GM12878 (cell line): ENCODE data around the gene N4BP2L2. TPM values are rescaled to one million over a fixed set of nuclear protein-coding genes. Genes with fewer than 3 reads are reported as not detected.

Source experiments
- ATAC-seq: fragments of 200-7000 bp; cut with Tn5 transposase; 3 replicates; pipeline ENCODE4 v1.9.1; 2020; ENCODE audit warnings: mild to moderate bottlenecking, moderate library complexity
- BruUV-seq: library from RNA; stranded (reverse); fragments of 400-500 nt; replicated peaks from 2 replicates; lab custom pipeline; 2021; lab: Mats Ljungman, UMichigan
- CTCF ChIA-PET: fragments of 300-600 bp; sonication (Branson Sonifier 250); formaldehyde crosslinking; extraction: SDS; loops from one replicate; lab custom pipeline; 2021; ENCODE audit warnings: inconsistent platforms; lab: Yijun Ruan, JAX
- POLR2A ChIA-PET: fragments of 350-600 bp; formaldehyde crosslinking; extraction: SDS; loops from one replicate; lab custom pipeline; 2021; ENCODE audit warnings: inconsistent platforms; lab: Charles Lee
- RAD21 ChIA-PET: fragments of 300-600 bp; sonication (Branson Sonifier 250); formaldehyde crosslinking; loops from one replicate; lab custom pipeline; 2023; ENCODE audit warnings: antibody characterized with exemption; ENCODE audit not compliant: unreplicated experiment; lab: Charles Lee
- SMC1A ChIA-PET: fragments of 300-600 bp; sonication (Branson Sonifier 250); formaldehyde crosslinking; loops from one replicate; lab custom pipeline; 2023; ENCODE audit not compliant: unreplicated experiment, uncharacterized antibody; lab: Charles Lee
- DNase-seq: peaks from one replicate; pipeline ENCODE4 v3.0.0-alpha.2; 2011; ENCODE audit warnings: low read depth, low spot score
- FAIRE-seq: peaks from 3 replicates; lab custom pipeline; 2011; peaks lifted over from hg19 to GRCh38; lab: Jason Lieb, UNC
- H2AFZ ChIP-seq: 2 replicates; pipeline ENCODE4 v1.6.0; 2011; ENCODE audit warnings: low read depth, low read length, control low read depth; ENCODE audit not compliant: control insufficient read depth
- H3K27ac ChIP-seq: 2 replicates; pipeline ENCODE4 v1.5.1; 2011; ENCODE audit warnings: control low read depth; ENCODE audit not compliant: control insufficient read depth, insufficient read depth
- H3K27me3 ChIP-seq, 2 experiments: replicated peaks in 1 of 2; 2 replicates each; pipeline versions ENCODE4 v1.6.0 to v1.6.1; 2011; ENCODE audit warnings: low read length in 1 of 2; ENCODE audit not compliant: control insufficient read depth in 2 of 2, insufficient read depth in 2 of 2
- H3K36me3 ChIP-seq, 2 experiments: 2 replicates each; pipeline ENCODE4 v1.5.1; 2011; ENCODE audit warnings: low read length in 1 of 2; ENCODE audit not compliant: control insufficient read depth in 2 of 2, insufficient read depth in 2 of 2
- H3K4me1 ChIP-seq: 2 replicates; pipeline ENCODE4 v1.6.1; 2011; ENCODE audit warnings: mild to moderate bottlenecking, low read length, moderate library complexity, mixed read lengths; ENCODE audit not compliant: control insufficient read depth, insufficient read depth
- H3K4me2 ChIP-seq: 2 replicates; pipeline ENCODE4 v1.6.0; 2011; ENCODE audit warnings: control low read depth; ENCODE audit not compliant: control insufficient read depth, insufficient read depth
- H3K4me3 ChIP-seq: fragments of 200-600 bp; sonication (generic); 2 replicates; pipeline ENCODE4 v1.5.1; 2016
- H3K79me2 ChIP-seq: 2 replicates; pipeline ENCODE4 v1.6.0; 2011; ENCODE audit warnings: low read length; ENCODE audit not compliant: control insufficient read depth, insufficient read depth
- H3K9ac ChIP-seq: 2 replicates; pipeline ENCODE4 v1.8.0; 2011; ENCODE audit warnings: low read length, control low read depth, mixed read lengths; ENCODE audit not compliant: control insufficient read depth, insufficient read depth
- H3K9me3 ChIP-seq: replicated peaks from 3 replicates; pipeline ENCODE4 v1.5.1; 2011; ENCODE audit warnings: mild to moderate bottlenecking, low read length; ENCODE audit not compliant: control insufficient read depth, insufficient read depth
- H4K20me1 ChIP-seq: 2 replicates; pipeline ENCODE4 v1.6.0; 2011; ENCODE audit not compliant: control insufficient read depth, insufficient read depth
- BCL11A ChIP-seq: IDR thresholded peaks from 2 replicates; pipeline ENCODE4 v1.6.1; 2011; ENCODE audit warnings: low read depth, low read length
- BCLAF1 ChIP-seq: fragments of 450-650 bp; IDR thresholded peaks from 2 replicates; pipeline ENCODE4 v1.6.1; 2017; ENCODE audit warnings: antibody characterized with exemption, mild to moderate bottlenecking, moderate library complexity
- BHLHE40 ChIP-seq, 2 experiments: fragments of 450-650 bp in 1 of 2; IDR thresholded peaks; 2 replicates each; pipeline ENCODE4 v1.6.1; 2011 to 2017; ENCODE audit warnings: low read depth in 2 of 2, borderline replicate concordance in 1 of 2, improper control_type of control experiment in 1 of 2, low read length in 1 of 2, mild to moderate bottlenecking in 1 of 2
- CBX3 ChIP-seq: fragments of 200-600 bp; sonication (generic); IDR thresholded peaks from 2 replicates; pipeline ENCODE4 v1.6.1; 2016; ENCODE audit warnings: low read depth, borderline replicate concordance
- EED ChIP-seq: sonication (generic); IDR thresholded peaks from 2 replicates; pipeline ENCODE4 v1.6.1; 2016; ENCODE audit warnings: antibody characterized with exemption, low read depth
- MYC ChIP-seq: IDR thresholded peaks from 2 replicates; pipeline ENCODE4 v1.6.1; 2011; ENCODE audit warnings: mild to moderate bottlenecking, low read length, moderate library complexity, inconsistent platforms; ENCODE audit not compliant: insufficient read depth, insufficient replicate concordance, insufficient read length, severe bottlenecking
- NFYA ChIP-seq: IDR thresholded peaks from 2 replicates; pipeline ENCODE4 v1.6.1; 2011; ENCODE audit warnings: low read depth, mild to moderate bottlenecking, low read length, improper control_type of control experiment, borderline replicate concordance
- NR2C2 ChIP-seq: IDR thresholded peaks from 2 replicates; pipeline ENCODE4 v1.6.1; 2011; ENCODE audit warnings: borderline replicate concordance, low read depth; ENCODE audit not compliant: control insufficient read depth, insufficient read length
- NR2F1 ChIP-seq: fragments of 450-650 bp; conservative IDR thresholded peaks from 2 replicates; pipeline ENCODE4 v1.6.1; 2017; ENCODE audit warnings: mild to moderate bottlenecking
- SKIL ChIP-seq: fragments of 450-650 bp; IDR thresholded peaks from 2 replicates; pipeline ENCODE4 v1.6.1; 2017; ENCODE audit warnings: mild to moderate bottlenecking, low read depth, inconsistent platforms; ENCODE audit not compliant: poor library complexity, severe bottlenecking
- STAT1 ChIP-seq: fragments of 450-650 bp; conservative IDR thresholded peaks from 2 replicates; pipeline ENCODE4 v1.6.1; 2014; ENCODE audit warnings: antibody characterized with exemption, mild to moderate bottlenecking
- STAT3 ChIP-seq: IDR thresholded peaks from 2 replicates; pipeline ENCODE4 v1.6.1; 2011; ENCODE audit warnings: low read depth, low read length, improper control_type of control experiment
- ZBED1 ChIP-seq: IDR thresholded peaks from 2 replicates; pipeline ENCODE4 v1.6.1; 2016; ENCODE audit warnings: borderline replicate concordance
- ZNF207 ChIP-seq: fragments of 450-650 bp; IDR thresholded peaks from 2 replicates; pipeline ENCODE4 v1.6.1; 2014; ENCODE audit warnings: antibody characterized with exemption, mild to moderate bottlenecking, borderline replicate concordance
- WGBS: methylation state at CpG from one replicate; pipeline ENCODE4 v1.1.6; 2016; ENCODE audit warnings: low lambda C conversion rate; ENCODE audit not compliant: insufficient replicate concordance, insufficient coverage; ENCODE audit errors: missing lambda C conversion rate; 5-methylcytosine and 5-hydroxymethylcytosine counted together
- in situ Hi-C: fragments of 300-500 bp; cut with MboI; formaldehyde crosslinking; loops from 9 replicates; pipeline ENCODE4 v1.14.3; 2018; ENCODE audit warnings: mixed read lengths
- intact Hi-C: fragments of 100-400 bp; cut with micrococcal nuclease; formaldehyde crosslinking; loops from one replicate; pipeline ENCODE4 v1.14.2; 2022; ENCODE audit not compliant: unreplicated experiment
- polyA plus RNA-seq, 11 experiments: library from polyadenylated mRNA; depleted of rRNA in 4 of 11; unstranded in 6 of 11; stranded (reverse) in 5 of 11; fragments of >200 nt; fragmentation: Nextera tagmentation in 4 of 11; fragmentation: Illumina TruSeq in 1 of 11; extraction: Ambion mirVana in 4 of 11; extraction: Trizol in 1 of 11; gene quantifications; 1 replicate in 1 of 11; 2 replicates in 10 of 11; pipeline versions ENCODE4 v1.2.1 to v1.2.3, GENCODE V29; 2011 to 2016; ENCODE audit warnings: inconsistent platforms in 2 of 11, missing spikeins in 2 of 11, low read depth in 1 of 11
- total RNA-seq, 4 experiments: library from RNA; depleted of rRNA in 3 of 4; stranded (reverse); fragments of >200 nt in 3 of 4; fragmentation: Illumina TruSeq in 1 of 4; extraction: Trizol in 1 of 4; gene quantifications; 2 replicates each; pipeline versions ENCODE4 v1.2.1 to v1.2.3, GENCODE V29; 2013 to 2021
- TF ChIP-seq, protein P1 (sequence below): IDR thresholded peaks from 2 replicates; pipeline ENCODE4 v1.6.1; 2012; ENCODE audit warnings: low read length, inconsistent platforms
- TF ChIP-seq, protein P2 (sequence below): IDR thresholded peaks from 2 replicates; pipeline ENCODE4 v1.6.1; 2011; ENCODE audit warnings: borderline replicate concordance, low read depth, mild to moderate bottlenecking, moderate library complexity, low read length; ENCODE audit not compliant: insufficient read depth, poor library complexity, severe bottlenecking

Gene N4BP2L2
- total and polyA plus RNA-seq, 10 of the 15 experiments (the other 5 are each of a cell fraction or from before 2014, with no cell fraction given), result 41.7 to 87.1 (median 61.2) TPM

- Histone ChIP-seq H3K9ac (no peak overlapping the region), H2AFZ (no peak overlapping the region), H3K4me1 (peaks cover 4% of the 10 kb centered on the region; the same call in 1 of the 2 replicates), H3K27me3 (no peaks in the 10 kb centered on the region), H3K36me3 (no peaks in the 10 kb centered on the region), H3K27ac (no peak overlapping the region), H4K20me1 (no peaks in the 10 kb centered on the region), H3K79me2 (no peaks in the 10 kb centered on the region), H3K4me2 (no peak overlapping the region), H3K4me3 (no peak overlapping the region), H3K9me3 (no peaks in the 10 kb centered on the region)
- FAIRE-seq, result no peak
- CTCF ChIA-PET, result interaction anchor here (0.7 to 1.2 kb wide), 2 partner anchors 21 to 81 kb away, joined by 3 read pairs; partner anchors contain the start of gene N4BP2L1
- in situ Hi-C loops, result loop anchor here (25.0 kb wide), 1 partner anchor 1088 kb away; no protein-coding TSS in a partner anchor
- intact Hi-C loops, result no loop called here
- WGBS, result 95% methylated on average over 1 of the region's 1 CpG
- no peak for DNase-seq
- no peak for ATAC-seq
- BruUV-seq, result no TSS peak
- SMC1A ChIA-PET, result interaction anchor here (0.5 to 1.9 kb wide), 6 partner anchors 11 to 439 kb away, joined by 3 to 4 read pairs (median 3); no protein-coding TSS in a partner anchor
- POLR2A ChIA-PET, result interaction anchor here (0.5 kb wide), 1 partner anchor 15 kb away, joined by 3 read pairs; no protein-coding TSS in a partner anchor
- RAD21 ChIA-PET, result no interaction called here
- TF ChIP-seq SKIL (no peak), NFYA (no peak), STAT3 (no peak), EED (no peak), BCLAF1 (no peak), MYC (no peak), CBX3 (no peak), STAT1 (no peak), NR2C2 (no peak), BCL11A (no peak), ZBED1 (no peak), NR2F1 (no peak), ZNF207 (no peak), BHLHE40 (IDR thresholded peaks at IDR 0.05; ENCODE audit: borderline replicate concordance in 1 of 2, low read depth in 2 of 2, low read length in 1 of 2) (no peak)
- TF ChIP-seq, protein P1, sequence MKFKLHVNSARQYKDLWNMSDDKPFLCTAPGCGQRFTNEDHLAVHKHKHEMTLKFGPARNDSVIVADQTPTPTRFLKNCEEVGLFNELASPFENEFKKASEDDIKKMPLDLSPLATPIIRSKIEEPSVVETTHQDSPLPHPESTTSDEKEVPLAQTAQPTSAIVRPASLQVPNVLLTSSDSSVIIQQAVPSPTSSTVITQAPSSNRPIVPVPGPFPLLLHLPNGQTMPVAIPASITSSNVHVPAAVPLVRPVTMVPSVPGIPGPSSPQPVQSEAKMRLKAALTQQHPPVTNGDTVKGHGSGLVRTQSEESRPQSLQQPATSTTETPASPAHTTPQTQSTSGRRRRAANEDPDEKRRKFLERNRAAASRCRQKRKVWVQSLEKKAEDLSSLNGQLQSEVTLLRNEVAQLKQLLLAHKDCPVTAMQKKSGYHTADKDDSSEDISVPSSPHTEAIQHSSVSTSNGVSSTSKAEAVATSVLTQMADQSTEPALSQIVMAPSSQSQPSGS, result no peak
- TF ChIP-seq, protein P2, sequence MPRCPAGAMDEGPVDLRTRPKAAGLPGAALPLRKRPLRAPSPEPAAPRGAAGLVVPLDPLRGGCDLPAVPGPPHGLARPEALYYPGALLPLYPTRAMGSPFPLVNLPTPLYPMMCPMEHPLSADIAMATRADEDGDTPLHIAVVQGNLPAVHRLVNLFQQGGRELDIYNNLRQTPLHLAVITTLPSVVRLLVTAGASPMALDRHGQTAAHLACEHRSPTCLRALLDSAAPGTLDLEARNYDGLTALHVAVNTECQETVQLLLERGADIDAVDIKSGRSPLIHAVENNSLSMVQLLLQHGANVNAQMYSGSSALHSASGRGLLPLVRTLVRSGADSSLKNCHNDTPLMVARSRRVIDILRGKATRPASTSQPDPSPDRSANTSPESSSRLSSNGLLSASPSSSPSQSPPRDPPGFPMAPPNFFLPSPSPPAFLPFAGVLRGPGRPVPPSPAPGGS, result no peak
Measured at GRCh38 chr13:32448972-32449371, 89.6 kb downstream of the N4BP2L2 start.
